MCF 10A (cell line): ENCODE measurements around the gene DDX39A. TPM values are rescaled to one million over a fixed set of nuclear protein-coding genes. Genes with fewer than 3 reads are reported as not detected.
A peak's percentile ranks its signal among the peaks of the same experiment; 100 is the strongest.
"Not testable (repeated sequence)": the region's sequence is repeated elsewhere in the genome, so short reads cannot be mapped to it uniquely, and the experiment has no call there.

Experiments used
- BruUV-seq: library from RNA; stranded (reverse); fragments of 400-500 nt; replicated peaks from 2 replicates; lab custom pipeline; 2021; lab: Mats Ljungman, UMichigan
- CTCF ChIA-PET: fragments of 300-600 bp; sonication (Branson Sonifier 250); formaldehyde crosslinking; extraction: SDS; loops from one replicate; lab custom pipeline; 2021; ENCODE audit warnings: antibody characterized with exemption, inconsistent platforms; lab: Yijun Ruan, JAX
- POLR2A ChIA-PET: fragments of 300-600, 350-650 bp; sonication (Branson Sonifier 250); formaldehyde crosslinking; extraction: SDS; loops from one replicate; lab custom pipeline; 2020; ENCODE audit warnings: antibody characterized with exemption, inconsistent platforms; lab: Yijun Ruan, JAX
- DNase-seq: peaks from one replicate; pipeline ENCODE4 v3.0.0-alpha.2; 2018; ENCODE audit not compliant: unreplicated experiment
- H3K27ac Mint-ChIP-seq: one replicate; pipeline ENCODE4 v1.8.0; 2022; ENCODE audit warnings: mild to moderate bottlenecking, low read depth, mixed read lengths; ENCODE audit not compliant: unreplicated experiment
- H3K27me3 Mint-ChIP-seq: one replicate; pipeline ENCODE4 v1.8.0; 2022; ENCODE audit warnings: mixed read lengths; ENCODE audit not compliant: insufficient read depth, unreplicated experiment
- H3K36me3 Mint-ChIP-seq: one replicate; pipeline ENCODE4 v1.8.0; 2022; ENCODE audit warnings: mild to moderate bottlenecking, moderate library complexity, mixed read lengths; ENCODE audit not compliant: insufficient read depth, unreplicated experiment
- H3K4me1 Mint-ChIP-seq: one replicate; pipeline ENCODE4 v1.8.0; 2022; ENCODE audit warnings: mixed read lengths; ENCODE audit not compliant: insufficient read depth, unreplicated experiment
- H3K4me3 Mint-ChIP-seq: one replicate; pipeline ENCODE4 v1.8.0; 2022; ENCODE audit warnings: mild to moderate bottlenecking, moderate library complexity, mixed read lengths; ENCODE audit not compliant: unreplicated experiment
- H3K9me3 Mint-ChIP-seq: one replicate; pipeline ENCODE4 v1.8.0; 2022; ENCODE audit warnings: mixed read lengths; ENCODE audit not compliant: unreplicated experiment
- CTCF ChIP-seq: fragments of 200-600 bp; IDR thresholded peaks from one replicate; pipeline ENCODE4 v1.8.0; 2022; ENCODE audit warnings: antibody characterized with exemption, mild to moderate bottlenecking; ENCODE audit not compliant: unreplicated experiment
- intact Hi-C: fragments of 100-400 bp; cut with micrococcal nuclease; formaldehyde crosslinking; loops from 2 replicates; pipeline ENCODE4 v1.14.1; 2022
- total RNA-seq: library from RNA; stranded (reverse); gene quantifications from 2 replicates; pipeline ENCODE4 v1.2.3, GENCODE V29; 2022

DDX39A gene
- total RNA-seq, 1 experiment from 2014 or later: 65.4 TPM

- peak overlapping the region; percentile 77 for H3K27ac Mint-ChIP-seq
- peak overlapping the region; percentile 16 for H3K4me3 Mint-ChIP-seq
- no peaks in the 10 kb centered on the region for H3K27me3 Mint-ChIP-seq
- no peaks in the 10 kb centered on the region for H3K9me3 Mint-ChIP-seq
- ChIA-PET CTCF (interaction anchor here (1.0 to 1.7 kb wide), 2 partner anchors 78 to 114 kb away, joined by 3 to 5 read pairs; no protein-coding TSS in a partner anchor), POLR2A (interaction anchor here (1.0 to 1.3 kb wide), 3 partner anchors 16 to 21 kb away, joined by 3 to 6 read pairs (median 3); partner anchors contain the start of gene ADGRE5)
- peaks cover 16% of the 10 kb centered on the region for H3K4me1 Mint-ChIP-seq
- TF ChIP-seq CTCF: no peak
- DNase-seq: peak; percentile 91
- peaks cover 83% of the 10 kb centered on the region for H3K36me3 Mint-ChIP-seq
- intact Hi-C loops: no loop called here
- no TSS peak for BruUV-seq
These were observed 16.6 kb downstream of the DDX39A start for GRCh38 chr19:14402332-14403144.

- H3K4me1 Mint-ChIP-seq: peaks cover 16% of the 10 kb centered on the region
- BruUV-seq: no TSS peak
- peak overlapping the region; percentile 16 for H3K4me3 Mint-ChIP-seq
- intact Hi-C loops: no loop called here
- ChIA-PET POLR2A (interaction anchor here (1.3 to 1.6 kb wide), 2 partner anchors 16 to 20 kb away, joined by 5 to 6 read pairs; partner anchors contain the start of gene ADGRE5), CTCF (interaction anchor here (0.5 to 1.7 kb wide), 7 partner anchors 35 to 307 kb away, joined by 3 to 5 read pairs (median 3); no protein-coding TSS in a partner anchor)
- DNase-seq: no peak
- peak overlapping the region; percentile 77 for H3K27ac Mint-ChIP-seq
- peaks cover 79% of the 10 kb centered on the region for H3K36me3 Mint-ChIP-seq
- TF ChIP-seq CTCF: no peak
- no peaks in the 10 kb centered on the region for H3K9me3 Mint-ChIP-seq
- H3K27me3 Mint-ChIP-seq: no peaks in the 10 kb centered on the region
These were observed 17.5 kb downstream of the DDX39A start for GRCh38 chr19:14401468-14402195.

DNA sequence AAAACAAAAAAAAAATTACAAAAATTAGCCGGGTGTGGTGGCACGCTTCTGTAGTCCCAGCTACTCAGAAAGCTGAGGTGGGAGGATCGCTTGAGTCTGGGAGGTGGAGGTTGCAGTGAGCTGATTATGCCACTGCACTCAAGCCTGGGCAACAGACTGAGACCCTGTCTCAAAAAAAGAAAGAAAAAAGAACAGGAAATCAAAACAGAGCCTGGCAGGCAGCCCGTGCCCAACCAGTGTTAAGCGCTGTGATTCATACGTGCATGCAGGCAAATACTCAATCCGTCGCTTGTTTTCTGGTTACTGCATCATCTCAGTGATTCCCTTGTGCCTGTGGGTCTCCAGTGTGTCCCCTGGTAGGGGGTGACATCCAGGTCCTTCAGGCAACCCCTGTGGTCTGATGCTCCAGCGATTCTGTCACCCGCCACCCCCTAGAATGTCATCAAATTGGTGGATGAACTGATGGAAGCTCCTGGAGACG lies 18.1 kb downstream of the DDX39A start:
- no peaks in the 10 kb centered on the region for H3K27me3 Mint-ChIP-seq
- intact Hi-C loops: no loop called here
- H3K36me3 Mint-ChIP-seq: peaks cover 74% of the 10 kb centered on the region
- H3K27ac Mint-ChIP-seq: peak overlapping the region; percentile 77
- H3K9me3 Mint-ChIP-seq: no peaks in the 10 kb centered on the region
- peak; percentile 76 for DNase-seq
- H3K4me3 Mint-ChIP-seq: peak overlapping the region; percentile 16
- ChIA-PET CTCF (interaction anchor here (0.5 to 1.7 kb wide), 7 partner anchors 35 to 307 kb away, joined by 3 to 5 read pairs (median 3); no protein-coding TSS in a partner anchor), POLR2A (interaction anchor here (1.3 to 1.6 kb wide), 2 partner anchors 17 to 19 kb away, joined by 5 to 6 read pairs; partner anchors contain the start of gene ADGRE5)
- no peak for TF ChIP-seq CTCF
- H3K4me1 Mint-ChIP-seq: peaks cover 16% of the 10 kb centered on the region
- BruUV-seq: TSS peak; percentile 24

GRCh38 chr19:14397168-14397567 lies 22.0 kb downstream of the DDX39A start:
- CTCF ChIA-PET: interaction anchor here (0.6 kb wide), 1 partner anchor 8 kb away, joined by 4 read pairs; no protein-coding TSS in a partner anchor

DNA sequence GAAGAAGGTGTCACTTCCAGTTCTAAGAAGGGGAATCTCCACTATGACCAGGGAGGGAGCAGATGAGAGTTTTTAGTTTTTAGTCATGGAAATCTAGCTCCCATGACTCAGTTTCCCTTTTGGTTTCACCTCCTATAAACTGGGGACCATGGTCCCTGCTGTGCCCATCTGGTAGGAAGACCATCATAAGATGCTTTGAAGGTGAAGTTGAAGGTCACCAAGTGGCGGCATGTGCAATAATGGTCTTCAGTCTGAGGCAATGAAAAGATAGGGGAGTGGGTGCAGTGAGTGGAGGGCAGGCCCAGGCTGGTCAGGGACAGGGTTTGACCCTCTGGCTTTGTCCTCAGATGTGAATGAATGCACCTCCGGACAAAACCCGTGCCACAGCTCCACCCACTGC lies 22.4 kb downstream of the DDX39A start:
- H3K36me3 Mint-ChIP-seq: peaks cover 67% of the 10 kb centered on the region
- H3K4me3 Mint-ChIP-seq, intact Hi-C loops, DNase-seq, BruUV-seq, H3K27me3 Mint-ChIP-seq, H3K4me1 Mint-ChIP-seq, H3K27ac Mint-ChIP-seq, H3K9me3 Mint-ChIP-seq: not testable (repeated sequence)
- ChIA-PET POLR2A (interaction anchor here (1.1 kb wide), 1 partner anchor 15 kb away, joined by 3 read pairs; the partner anchor contains the start of gene ADGRE5), CTCF (interaction anchor here (0.6 kb wide), 1 partner anchor 8 kb away, joined by 4 read pairs; no protein-coding TSS in a partner anchor)

More at GRCh38 chr19:14397168-14397567, 22.0 kb downstream of the DDX39A start:
- DNase-seq, H3K4me1 Mint-ChIP-seq, H3K4me3 Mint-ChIP-seq, intact Hi-C loops, H3K27ac Mint-ChIP-seq, H3K27me3 Mint-ChIP-seq, BruUV-seq, H3K9me3 Mint-ChIP-seq: not testable (repeated sequence)
- H3K36me3 Mint-ChIP-seq: peaks cover 67% of the 10 kb centered on the region
- POLR2A ChIA-PET: interaction anchor here (1.1 kb wide), 1 partner anchor 16 kb away, joined by 3 read pairs; the partner anchor contains the start of gene ADGRE5
